Neural cell (in vitro differentiated cells): Measurements from ENCODE around the gene C1R.

Source experiments
- CTCF ChIP-seq: fragments of 450-650 bp; IDR thresholded peaks from 2 replicates; pipeline ENCODE4 v1.5.1; 2014; ENCODE audit warnings: antibody characterized with exemption, mild to moderate bottlenecking, moderate library complexity; ENCODE audit not compliant: poor library complexity, severe bottlenecking
- EZH2 ChIP-seq: fragments of 200-600, 300-800 bp; shearing (Covaris generic), sonication (generic); IDR thresholded peaks from 2 replicates; pipeline ENCODE4 v1.6.1; 2014; ENCODE audit warnings: antibody characterized with exemption, low read length, borderline replicate concordance, mild to moderate bottlenecking; ENCODE audit not compliant: insufficient read depth, poor library complexity, severe bottlenecking
- MXI1 ChIP-seq: fragments of 450-650 bp; conservative IDR thresholded peaks from 2 replicates; pipeline ENCODE4 v1.6.1; 2014; ENCODE audit warnings: antibody characterized with exemption, mild to moderate bottlenecking; ENCODE audit not compliant: poor library complexity, severe bottlenecking
- RAD21 ChIP-seq: fragments of 450-650 bp; conservative IDR thresholded peaks from 2 replicates; pipeline ENCODE4 v1.6.1; 2014; ENCODE audit warnings: antibody characterized with exemption, mild to moderate bottlenecking, moderate library complexity
- REST ChIP-seq: IDR thresholded peaks from 2 replicates; pipeline ENCODE4 v1.6.1; 2012; ENCODE audit warnings: borderline replicate concordance
- SMC3 ChIP-seq: fragments of 450-650 bp; conservative IDR thresholded peaks from 2 replicates; pipeline ENCODE4 v1.6.1; 2014; ENCODE audit warnings: antibody characterized with exemption, mild to moderate bottlenecking, moderate library complexity; ENCODE audit not compliant: poor library complexity
- TAF1 ChIP-seq: IDR thresholded peaks from 2 replicates; pipeline ENCODE4 v1.6.1; 2012; ENCODE audit warnings: low read depth

- TF ChIP-seq CTCF: no peak
- no peak for TF ChIP-seq REST
- TF ChIP-seq RAD21: no peak
- no peak for TF ChIP-seq EZH2
- no peak for TF ChIP-seq SMC3
- no peak for TF ChIP-seq MXI1
- no peak for TF ChIP-seq TAF1
These were observed 32.5 kb downstream of the C1R start for GRCh38 chr12:7059780-7060179.
